ENCODE data around the gene CDYL2. TPM values are rescaled to one million over a fixed set of nuclear protein-coding genes. Genes with fewer than 3 reads are reported as not detected.

Gene CDYL2
- total RNA-seq, 1 experiment from 2014 or later, result 8.2 TPM

- TF ChIP-seq NR2C2 (CRISPR knock-in tag; IDR thresholded peaks at IDR 0.05) (no peak), E2F1 (CRISPR knock-in tag; IDR thresholded peaks at IDR 0.05) (no peak), NFYB (CRISPR knock-in tag; conservative IDR thresholded peaks at IDR 0.05; ENCODE audit: low read depth) (no peak), SOX15 (CRISPR knock-in tag; IDR thresholded peaks at IDR 0.05) (no peak), ZNF263 (CRISPR knock-in tag; IDR thresholded peaks at IDR 0.05; ENCODE audit: low read depth) (no peak), ATF6 (CRISPR knock-in tag; IDR thresholded peaks at IDR 0.05) (no peak), MLX (CRISPR knock-in tag; IDR thresholded peaks at IDR 0.05) (no peak), ZNF416 (CRISPR knock-in tag; IDR thresholded peaks at IDR 0.05) (no peak), ZNF512 (CRISPR knock-in tag; IDR thresholded peaks at IDR 0.05; ENCODE audit: borderline replicate concordance) (no peak), ELF4 (CRISPR knock-in tag; IDR thresholded peaks at IDR 0.05; ENCODE audit: low read depth) (no peak), ZNF532 (CRISPR knock-in tag; IDR thresholded peaks at IDR 0.05; ENCODE audit: borderline replicate concordance) (no peak)
Observed at GRCh38 chr16:80594756-80595155, 209.6 kb downstream of the CDYL2 start (continued).

- no peak overlapping the region for H3K4me3 Mint-ChIP-seq
- POLR2A ChIA-PET, result no interaction called here
- peaks cover 48% of the 10 kb centered on the region for H3K9me3 Mint-ChIP-seq
Observed at GRCh38 chr16:80592273-80592672, 212.1 kb downstream of the CDYL2 start.

GRCh38 chr16:80591071-80591915 is 213.1 kb downstream of the CDYL2 start:
- ATAC-seq (no peak), DNase-seq (ENCODE audit: low spot score) (no peak)
- ChIA-PET POLR2A (no interaction called here), CTCF (no interaction called here)
- H3K4me3 Mint-ChIP-seq, result no peak overlapping the region
- no peak overlapping the region for H3K27ac Mint-ChIP-seq
- H3K9me3 Mint-ChIP-seq, result peaks cover 49% of the 10 kb centered on the region
- no peaks in the 10 kb centered on the region for H3K4me1 Mint-ChIP-seq
- no peaks in the 10 kb centered on the region; the same call in 1 of the 2 replicates for H3K27me3 Mint-ChIP-seq (ENCODE audit: low read depth)
- H3K36me3 Mint-ChIP-seq, result no peaks in the 10 kb centered on the region
- TF ChIP-seq PREB (CRISPR knock-in tag; IDR thresholded peaks at IDR 0.05; ENCODE audit: borderline replicate concordance) (no peak), CREB1 (CRISPR knock-in tag; IDR thresholded peaks at IDR 0.05) (no peak), ZNF263 (CRISPR knock-in tag; IDR thresholded peaks at IDR 0.05; ENCODE audit: low read depth) (no peak), RORB (CRISPR knock-in tag; IDR thresholded peaks at IDR 0.05) (no peak), ELF4 (CRISPR knock-in tag; IDR thresholded peaks at IDR 0.05; ENCODE audit: low read depth) (no peak), OVOL2 (CRISPR knock-in tag; IDR thresholded peaks at IDR 0.05; ENCODE audit: borderline replicate concordance) (no peak), GRHL2 (CRISPR knock-in tag; IDR thresholded peaks at IDR 0.05; ENCODE audit: insufficient replicate concordance, severe bottlenecking) (no peak), ZNF416 (CRISPR knock-in tag; IDR thresholded peaks at IDR 0.05) (no peak), STAT6 (CRISPR knock-in tag; conservative IDR thresholded peaks at IDR 0.05; ENCODE audit: low read depth) (no peak)

More at GRCh38 chr16:80592273-80592672, 212.1 kb downstream of the CDYL2 start:
- TF ChIP-seq ZBTB21 (CRISPR knock-in tag; IDR thresholded peaks at IDR 0.05; ENCODE audit: borderline replicate concordance) (no peak), NFE2L1 (CRISPR knock-in tag; IDR thresholded peaks at IDR 0.05) (no peak)
- H3K27ac Mint-ChIP-seq, result no peak overlapping the region
- no peaks in the 10 kb centered on the region for H3K36me3 Mint-ChIP-seq
- H3K27me3 Mint-ChIP-seq (ENCODE audit: low read depth), result no peaks in the 10 kb centered on the region; the same call in 1 of the 2 replicates
- CTCF ChIA-PET, result no interaction called here
- ATAC-seq, result no peak
- H3K4me1 Mint-ChIP-seq, result no peaks in the 10 kb centered on the region
- no peak for DNase-seq (ENCODE audit: low spot score)
